ENCODE results near the gene LENG1. TPM values are rescaled to one million over a fixed set of nuclear protein-coding genes. Genes with fewer than 3 reads are reported as not detected.

The LENG1 gene
- total and polyA plus RNA-seq, 9 of the 15 experiments (the other 6 are each of a cell fraction or from before 2014, with no cell fraction given) = 0.30 to 10.5 (median 4.7) TPM

- TF ChIP-seq ZBTB9 (CRISPR knock-in tag; IDR thresholded peaks at IDR 0.05) = no peak
Observed at GRCh38 chr19:54208784-54209057, 49.2 kb upstream of the LENG1 start (continued).

GRCh38 chr19:54207983-54208783 is 48.7 kb upstream of the LENG1 start:
- peak; percentile 91 for FAIRE-seq
- peaks cover 76% of the 10 kb centered on the region for H3K79me2 ChIP-seq (ENCODE audit: control insufficient read depth, insufficient read depth, low read length)
- TF ChIP-seq NCOA4 (IDR thresholded peaks at IDR 0.05; ENCODE audit: partially characterized antibody) = no peak
- TF ChIP-seq ZBTB12 (CRISPR knock-in tag; IDR thresholded peaks at IDR 0.05) = no peak
- TF ChIP-seq HMGXB4 (CRISPR knock-in tag; IDR thresholded peaks at IDR 0.05) = no peak; the same call in 1 of the 2 replicates
- no peak for TF ChIP-seq HCFC1 (IDR thresholded peaks at IDR 0.05; ENCODE audit: low read depth, low read length)
- no peak for TF ChIP-seq CREBBP (IDR thresholded peaks at IDR 0.05; ENCODE audit: low read depth, low read length)
- TF ChIP-seq KDM4B (IDR thresholded peaks at IDR 0.05; ENCODE audit: borderline replicate concordance in 2 of 2, low read depth in 1 of 2) = peak in 1 of 2 experiments; percentile 43; a peak in 1 of 4 replicates
- no peak for TF ChIP-seq RBM39 (optimal IDR thresholded peaks at IDR 0.05; ENCODE audit: low read depth, low read length)
- peak; percentile 18; the same call in 1 of the 2 replicates for TF ChIP-seq DEAF1 (CRISPR knock-in tag; IDR thresholded peaks at IDR 0.05)
- TF ChIP-seq ZNF140 (CRISPR knock-in tag; IDR thresholded peaks at IDR 0.05) = no peak
- TF ChIP-seq PURB (CRISPR knock-in tag; IDR thresholded peaks at IDR 0.05; ENCODE audit: low read depth) = no peak
- no peak for TF ChIP-seq SAFB2 (IDR thresholded peaks at IDR 0.05; ENCODE audit: borderline replicate concordance, low read depth, low read length, severe bottlenecking)
- no peak for TF ChIP-seq SRF (CRISPR knock-in tag; IDR thresholded peaks at IDR 0.05)

More at GRCh38 chr19:54207983-54208783, 48.7 kb upstream of the LENG1 start:
- peak; percentile 44 to 94 (median 66) for DNase-seq (ENCODE audit: extremely low read depth in 1 of 4, low spot score in 3 of 4)
- BruUV-seq (replicated peaks) = no TSS peak
- peaks cover 69 to 73% of the 10 kb centered on the region in 2 experiments for H3K4me1 ChIP-seq (replicated peaks in 1 of 2; ENCODE audit: control insufficient read depth in 2 of 2, insufficient read depth in 2 of 2, low read length in 2 of 2)
- peak overlapping the region; percentile 89 for H3K4me2 ChIP-seq (ENCODE audit: insufficient read depth, low read length)
- WGBS (ENCODE audit: insufficient coverage, low coverage, missing lambda C conversion rate) = 8% methylated on average over 18 of the region's 18 CpGs
- peaks cover 23% of the 10 kb centered on the region for H3K9me1 ChIP-seq (ENCODE audit: control insufficient read depth, insufficient read depth, low read length)
- POLR2A ChIA-PET = interaction anchor here (0.7 to 7.0 kb wide), 10 partner anchors 7 to 111 kb away, joined by 3 to 66 read pairs (median 4); partner anchors contain the start of genes CNOT3, MBOAT7, RPS9 and TSEN34
- intact Hi-C loops (cut with micrococcal nuclease) = loop anchor here (2.0 kb wide), 1 partner anchor 19 kb away; the partner anchor contains the start of gene MBOAT7
- H3K4me3 ChIP-seq = peak overlapping the region; percentile 3; the same call in 1 of the 2 replicates
- H3K27ac ChIP-seq (ENCODE audit: extremely low read depth, low read depth, low read length) = peak overlapping the region; percentile 89
- peak; percentile 74 for ATAC-seq
- H3K36me3 ChIP-seq (ENCODE audit: control insufficient read depth, insufficient read depth, low read length) = peaks cover 68% of the 10 kb centered on the region
- H3K27me3 ChIP-seq (ENCODE audit: control insufficient read depth in 2 of 2, insufficient read depth in 2 of 2, low read length in 2 of 2) = no peaks in the 10 kb centered on the region
- CTCF ChIA-PET (ENCODE audit: low intra/inter-chr PET ratio) = no interaction called here
- H4K20me1 ChIP-seq (replicated peaks; ENCODE audit: control insufficient read depth, insufficient read depth, low read length) = peaks cover 76% of the 10 kb centered on the region
- peak overlapping the region; percentile 66 to 90 for H3K9ac ChIP-seq (ENCODE audit: insufficient read depth in 1 of 2, low read depth in 2 of 2, low read length in 2 of 2)
- H3K9me3 ChIP-seq (replicated peaks; ENCODE audit: control insufficient read depth, insufficient read depth, low read depth, low read length) = no peaks in the 10 kb centered on the region
- H2AFZ ChIP-seq (ENCODE audit: low read depth, low read length) = no peak overlapping the region
- in situ Hi-C loops (cut with MboI) = no loop called here

Data from K562 (cell line).